Measurements from ENCODE around the gene KNSTRN. TPM values are rescaled to one million over a fixed set of nuclear protein-coding genes. Genes with fewer than 3 reads are reported as not detected.
A peak's percentile ranks its signal among the peaks of the same experiment; 100 is the strongest.

The KNSTRN gene
- total RNA-seq, 1 donor from 2014 or later = 152 TPM

DNA sequence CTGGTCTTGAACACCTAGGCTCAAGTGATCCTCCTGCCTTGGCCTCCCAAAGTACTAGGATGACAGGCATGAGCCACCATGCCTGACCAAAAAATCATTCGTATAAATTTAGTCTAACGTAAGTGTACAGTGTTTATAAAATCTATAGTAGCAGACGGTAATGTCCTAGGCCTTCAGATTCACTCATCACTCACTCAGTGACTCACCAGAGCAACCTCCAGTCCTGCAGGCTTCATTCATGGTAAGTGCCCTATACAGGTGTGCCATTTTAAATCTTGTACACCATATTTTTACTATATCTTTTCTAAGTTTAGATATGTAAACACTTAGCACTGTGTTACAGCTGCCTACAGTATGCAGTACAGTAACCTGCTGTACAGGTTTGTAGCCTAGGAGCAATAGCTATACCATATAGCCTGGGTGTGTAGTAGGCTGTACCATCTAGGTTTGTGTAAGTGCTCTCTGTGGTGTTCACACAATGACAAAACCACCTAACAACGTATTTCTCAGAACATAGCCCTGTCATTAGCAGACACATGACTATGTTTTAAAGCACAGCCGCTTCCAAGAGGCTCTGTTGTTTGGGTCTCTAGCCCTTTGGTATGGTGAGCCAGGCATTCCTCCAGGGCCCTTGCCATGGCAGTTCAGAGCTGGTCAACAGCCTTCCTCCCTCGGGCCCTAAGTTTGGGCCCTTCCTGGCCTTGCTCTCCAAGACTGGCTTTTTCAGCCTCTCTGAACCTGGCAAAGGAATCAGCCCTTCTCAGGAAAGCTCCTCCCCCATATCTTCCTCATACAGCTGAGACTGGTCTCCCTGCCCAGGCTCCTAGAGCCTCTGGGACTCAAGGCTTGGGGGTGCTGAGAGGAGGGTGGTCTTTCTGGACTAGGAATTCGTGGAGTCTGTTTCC lies 39.9 kb upstream of the KNSTRN start:
- Histone ChIP-seq H3K9ac (no peak overlapping the region), H4K20me1 (ENCODE audit: low read depth) (no peaks in the 10 kb centered on the region), H3K36me3 (no peaks in the 10 kb centered on the region), H3F3A (ENCODE audit: low read depth) (no peaks in the 10 kb centered on the region), H3K4me3 (no peak overlapping the region), H3K9me3 (ENCODE audit: low read depth) (no peaks in the 10 kb centered on the region), H3K79me2 (ENCODE audit: low read depth) (no peaks in the 10 kb centered on the region), H3K4me1 (peaks cover 11% of the 10 kb centered on the region), H2AFZ (replicated peaks) (no peak overlapping the region), H3K4me2 (no peak overlapping the region), H3K27me3 (no peaks in the 10 kb centered on the region), H3K27ac (no peak overlapping the region)
- peaks cover 11% of the 10 kb centered on the region for H3K27me3 Mint-ChIP-seq (ENCODE audit: insufficient read depth, low read depth)
- no peak for TF ChIP-seq EZH2phosphoT487 (IDR thresholded peaks at IDR 0.05)
- TF ChIP-seq, protein P1, sequence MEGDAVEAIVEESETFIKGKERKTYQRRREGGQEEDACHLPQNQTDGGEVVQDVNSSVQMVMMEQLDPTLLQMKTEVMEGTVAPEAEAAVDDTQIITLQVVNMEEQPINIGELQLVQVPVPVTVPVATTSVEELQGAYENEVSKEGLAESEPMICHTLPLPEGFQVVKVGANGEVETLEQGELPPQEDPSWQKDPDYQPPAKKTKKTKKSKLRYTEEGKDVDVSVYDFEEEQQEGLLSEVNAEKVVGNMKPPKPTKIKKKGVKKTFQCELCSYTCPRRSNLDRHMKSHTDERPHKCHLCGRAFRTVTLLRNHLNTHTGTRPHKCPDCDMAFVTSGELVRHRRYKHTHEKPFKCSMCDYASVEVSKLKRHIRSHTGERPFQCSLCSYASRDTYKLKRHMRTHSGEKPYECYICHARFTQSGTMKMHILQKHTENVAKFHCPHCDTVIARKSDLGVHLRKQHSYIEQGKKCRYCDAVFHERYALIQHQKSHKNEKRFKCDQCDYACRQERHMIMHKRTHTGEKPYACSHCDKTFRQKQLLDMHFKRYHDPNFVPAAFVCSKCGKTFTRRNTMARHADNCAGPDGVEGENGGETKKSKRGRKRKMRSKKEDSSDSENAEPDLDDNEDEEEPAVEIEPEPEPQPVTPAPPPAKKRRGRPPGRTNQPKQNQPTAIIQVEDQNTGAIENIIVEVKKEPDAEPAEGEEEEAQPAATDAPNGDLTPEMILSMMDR (IDR thresholded peaks at IDR 0.05) = no peak
- TF ChIP-seq EZH2 (IDR thresholded peaks at IDR 0.05) = no peak
- no peak overlapping the region for H3K27ac Mint-ChIP-seq
- no peaks in the 10 kb centered on the region for H3K9me3 Mint-ChIP-seq
- H3K36me3 Mint-ChIP-seq = no peaks in the 10 kb centered on the region
- DNase-seq (ENCODE audit: low spot score) = no peak
- no peak overlapping the region for H3K4me3 Mint-ChIP-seq
- H3K4me1 Mint-ChIP-seq = peaks cover 19% of the 10 kb centered on the region

DNA sequence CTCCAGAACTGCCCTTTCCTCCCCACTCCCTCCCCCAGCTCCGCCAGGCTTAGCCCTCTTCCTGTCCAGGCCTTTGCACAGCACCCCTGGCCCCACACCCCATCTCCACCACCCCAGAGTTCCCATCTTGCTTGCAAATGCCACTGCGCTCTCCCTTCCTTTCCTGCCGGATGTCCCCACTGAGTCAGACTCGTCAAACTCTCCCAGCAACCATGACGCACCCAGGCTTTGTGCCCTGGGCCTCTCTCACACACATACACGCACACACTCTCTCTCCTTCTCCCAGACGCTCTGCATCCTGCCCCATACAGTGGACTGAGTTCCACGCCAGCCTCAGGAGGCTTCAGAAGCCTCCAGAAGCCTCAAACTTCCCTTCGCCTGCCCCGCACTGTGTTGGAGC lies 39.0 kb upstream of the KNSTRN start:
- Histone ChIP-seq H3K4me2 (no peak overlapping the region), H3K27ac (no peak overlapping the region), H3K79me2 (ENCODE audit: low read depth) (no peaks in the 10 kb centered on the region), H2AFZ (replicated peaks) (no peak overlapping the region), H3K9ac (no peak overlapping the region), H3K9me3 (ENCODE audit: low read depth) (no peaks in the 10 kb centered on the region), H3F3A (ENCODE audit: low read depth) (no peaks in the 10 kb centered on the region), H3K4me1 (peaks cover 11% of the 10 kb centered on the region), H3K27me3 (no peaks in the 10 kb centered on the region), H3K4me3 (no peak overlapping the region), H4K20me1 (ENCODE audit: low read depth) (no peaks in the 10 kb centered on the region), H3K36me3 (no peaks in the 10 kb centered on the region)
- Mint-ChIP-seq H3K9me3 (no peaks in the 10 kb centered on the region), H3K27ac (no peak overlapping the region), H3K36me3 (no peaks in the 10 kb centered on the region), H3K4me3 (no peak overlapping the region), H3K27me3 (ENCODE audit: insufficient read depth, low read depth) (peaks cover 13% of the 10 kb centered on the region), H3K4me1 (peaks cover 13% of the 10 kb centered on the region)
- DNase-seq (ENCODE audit: low spot score) = no peak
- TF ChIP-seq, protein P1 (IDR thresholded peaks at IDR 0.05) = no peak
- TF ChIP-seq EZH2 (IDR thresholded peaks at IDR 0.05) = no peak

DNA sequence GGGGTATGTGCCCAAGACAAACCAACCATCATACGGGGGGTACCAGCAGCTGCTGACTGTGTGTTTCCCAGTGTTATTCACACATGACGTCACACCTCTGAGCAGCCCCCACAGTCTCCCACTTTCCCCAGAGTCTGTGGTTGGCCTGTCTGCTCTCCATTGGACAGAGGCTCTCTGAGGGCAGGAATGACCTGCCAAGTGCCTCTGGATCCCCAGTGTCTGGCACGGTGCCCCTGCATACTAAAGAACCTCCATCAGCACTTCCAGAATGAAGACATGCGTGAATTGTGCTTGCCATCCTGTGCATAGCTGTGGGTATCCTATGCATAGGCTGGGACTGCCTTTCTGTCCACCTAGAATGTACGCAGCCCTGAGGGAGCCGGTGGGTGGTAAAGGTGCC lies 38.3 kb upstream of the KNSTRN start:
- Histone ChIP-seq H3K4me3 (no peak overlapping the region), H2AFZ (replicated peaks) (no peak overlapping the region), H3K4me2 (no peak overlapping the region), H3K9ac (no peak overlapping the region), H3K27ac (no peak overlapping the region), H3K4me1 (peaks cover 11% of the 10 kb centered on the region), H3K9me3 (ENCODE audit: low read depth) (no peaks in the 10 kb centered on the region), H3K79me2 (ENCODE audit: low read depth) (no peaks in the 10 kb centered on the region), H3F3A (ENCODE audit: low read depth) (no peaks in the 10 kb centered on the region), H3K27me3 (no peaks in the 10 kb centered on the region), H3K36me3 (no peaks in the 10 kb centered on the region), H4K20me1 (ENCODE audit: low read depth) (no peaks in the 10 kb centered on the region)
- TF ChIP-seq EZH2phosphoT487 (IDR thresholded peaks at IDR 0.05) = no peak
- no peak for TF ChIP-seq EZH2 (IDR thresholded peaks at IDR 0.05)
- TF ChIP-seq, protein P1 (IDR thresholded peaks at IDR 0.05) = no peak
- H3K27me3 Mint-ChIP-seq (ENCODE audit: insufficient read depth, low read depth) = peaks cover 16% of the 10 kb centered on the region
- H3K4me3 Mint-ChIP-seq = peak overlapping the region; percentile 43
- H3K36me3 Mint-ChIP-seq = no peaks in the 10 kb centered on the region
- H3K27ac Mint-ChIP-seq = no peak overlapping the region
- DNase-seq (ENCODE audit: low spot score) = no peak
- peaks cover 13% of the 10 kb centered on the region for H3K4me1 Mint-ChIP-seq
- no peaks in the 10 kb centered on the region for H3K9me3 Mint-ChIP-seq
